Uterus (tissue), 4 donors: ENCODE measurements around the gene SCN8A. TPM values are rescaled to one million over a fixed set of nuclear protein-coding genes. Genes with fewer than 3 reads are reported as not detected.
"Not testable (repeated sequence)": the region's sequence is repeated elsewhere in the genome, so short reads cannot be mapped to it uniquely, and the experiment has no call there.

Source experiments
- DNase-seq, 2 donors: peaks; one replicate each; pipeline ENCODE4 v3.0.0-alpha.2; 2019 to 2020
- H3K27ac ChIP-seq, 2 donors: fragments of 200-600 bp; sonication (generic); 1 replicate in 1 of 2; 2 replicates in 1 of 2; pipeline ENCODE4 v1.5.1; 2016 to 2018
- H3K27me3 ChIP-seq, 2 donors: fragments of 200-600 bp; sonication (generic); one replicate each; pipeline ENCODE4 v1.5.1; 2018 to 2019; ENCODE audit warnings: control low read depth in 1 of 2
- H3K36me3 ChIP-seq, 2 donors: fragments of 200-600 bp; sonication (generic); one replicate each; pipeline ENCODE4 v1.5.1; 2019; ENCODE audit warnings: control low read depth in 1 of 2
- H3K4me1 ChIP-seq, 2 donors: fragments of 200-600 bp; sonication (generic); one replicate each; pipeline ENCODE4 v1.5.1; 2018 to 2019; ENCODE audit warnings: control low read depth in 1 of 2
- H3K4me3 ChIP-seq, 2 donors: fragments of 200-600 bp; sonication (generic); 1 replicate in 1 of 2; 2 replicates in 1 of 2; pipeline ENCODE4 v1.5.1; 2018 to 2019; ENCODE audit warnings: mild to moderate bottlenecking in 1 of 2
- H3K9me3 ChIP-seq, 2 donors: fragments of 200-600 bp; sonication (generic); one replicate each; pipeline ENCODE4 v1.5.1; 2019; ENCODE audit warnings: control low read depth in 1 of 2
- POLR2A ChIP-seq, 2 donors: fragments of 450-650 bp; IDR thresholded peaks; one replicate each; pipeline ENCODE4 v1.6.1; 2016; ENCODE audit warnings: antibody characterized with exemption in 2 of 2, mild to moderate bottlenecking in 1 of 2, moderate library complexity in 1 of 2
- intact Hi-C: fragments of 100-400 bp; cut with DNase I; formaldehyde crosslinking; loops from one replicate; pipeline ENCODE4 v1.15.1; 2023; ENCODE audit warnings: low total_unique reads
- total RNA-seq, 4 donors: library from RNA; depleted of rRNA in 3 of 4; stranded (reverse); fragments of >200 nt in 3 of 4; gene quantifications; one replicate each; pipeline versions ENCODE4 v1.1.0 to v1.2.4, GENCODE V29; 2014 to 2023
- TF ChIP-seq, protein P1 (sequence below), 4 experiments: fragments of 200-600 bp in 2 of 4; fragments of 450-650 bp in 2 of 4; sonication (generic) in 2 of 4; IDR thresholded peaks; one replicate each; pipeline ENCODE4 v1.5.1; 2016 to 2019; ENCODE audit warnings: antibody characterized with exemption in 4 of 4, mild to moderate bottlenecking in 2 of 4, moderate library complexity in 1 of 4
- donor health status: DM: yes; HTN: yes; CAD: no.

Gene SCN8A
- total RNA-seq, 4 donors from 2014 or later, result 1.3 to 6.7 (median 3.0) TPM; not detected in 1

DNA sequence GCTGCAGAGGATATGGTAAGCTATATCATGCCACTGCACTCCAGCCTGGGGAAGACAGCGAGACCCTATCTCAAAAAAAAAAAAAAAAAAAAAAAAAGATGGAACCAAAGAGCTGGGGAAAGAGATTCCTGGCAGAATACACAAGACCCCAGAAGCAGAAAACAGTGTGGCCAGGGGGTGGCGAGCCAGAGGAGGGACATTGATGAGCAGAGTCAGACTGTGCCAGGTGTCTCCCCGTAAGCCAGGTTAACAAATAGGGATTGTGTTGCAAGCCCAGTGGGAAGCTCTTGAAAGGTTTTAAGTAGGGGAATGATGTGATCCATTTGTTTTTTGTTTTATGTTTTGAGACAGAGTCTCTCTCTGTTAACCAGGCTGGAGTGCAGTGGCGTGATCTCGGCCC, 201.4 kb downstream of the SCN8A start:
- DNase-seq, result no peak
- TF ChIP-seq, protein P1, sequence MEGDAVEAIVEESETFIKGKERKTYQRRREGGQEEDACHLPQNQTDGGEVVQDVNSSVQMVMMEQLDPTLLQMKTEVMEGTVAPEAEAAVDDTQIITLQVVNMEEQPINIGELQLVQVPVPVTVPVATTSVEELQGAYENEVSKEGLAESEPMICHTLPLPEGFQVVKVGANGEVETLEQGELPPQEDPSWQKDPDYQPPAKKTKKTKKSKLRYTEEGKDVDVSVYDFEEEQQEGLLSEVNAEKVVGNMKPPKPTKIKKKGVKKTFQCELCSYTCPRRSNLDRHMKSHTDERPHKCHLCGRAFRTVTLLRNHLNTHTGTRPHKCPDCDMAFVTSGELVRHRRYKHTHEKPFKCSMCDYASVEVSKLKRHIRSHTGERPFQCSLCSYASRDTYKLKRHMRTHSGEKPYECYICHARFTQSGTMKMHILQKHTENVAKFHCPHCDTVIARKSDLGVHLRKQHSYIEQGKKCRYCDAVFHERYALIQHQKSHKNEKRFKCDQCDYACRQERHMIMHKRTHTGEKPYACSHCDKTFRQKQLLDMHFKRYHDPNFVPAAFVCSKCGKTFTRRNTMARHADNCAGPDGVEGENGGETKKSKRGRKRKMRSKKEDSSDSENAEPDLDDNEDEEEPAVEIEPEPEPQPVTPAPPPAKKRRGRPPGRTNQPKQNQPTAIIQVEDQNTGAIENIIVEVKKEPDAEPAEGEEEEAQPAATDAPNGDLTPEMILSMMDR (IDR thresholded peaks at IDR 0.05), result no peak
- no peak for TF ChIP-seq POLR2A (IDR thresholded peaks at IDR 0.05)
- H3K27ac ChIP-seq, result no peak overlapping the region
- H3K27me3 ChIP-seq, result no peaks in the 10 kb centered on the region
- intact Hi-C loops, result no loop called here
- no peak overlapping the region for H3K4me3 ChIP-seq
- no peaks in the 10 kb centered on the region for H3K36me3 ChIP-seq
- H3K4me1 ChIP-seq, result no peaks in the 10 kb centered on the region
- H3K9me3 ChIP-seq, result no peaks in the 10 kb centered on the region

DNA sequence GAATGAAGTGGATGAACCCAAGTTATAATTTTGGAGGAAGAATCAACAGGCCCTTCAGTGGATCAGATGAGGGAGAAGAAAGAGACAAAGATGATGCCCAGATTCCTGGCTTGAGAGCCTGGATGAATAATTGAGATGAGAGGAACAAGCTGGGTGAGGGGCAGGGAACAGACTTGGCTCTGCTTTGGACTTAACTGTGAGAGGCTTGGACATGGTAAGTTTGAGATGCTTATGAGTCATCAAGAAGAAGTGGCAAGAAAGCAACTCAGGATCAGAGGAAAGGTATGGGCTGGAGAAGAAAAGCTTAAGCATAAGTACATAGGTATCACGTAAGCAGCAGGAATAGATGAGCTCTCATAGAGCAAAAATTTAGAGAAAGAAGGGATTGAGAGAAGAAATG, 202.2 kb downstream of the SCN8A start:
- no peaks in the 10 kb centered on the region for H3K27me3 ChIP-seq
- no peaks in the 10 kb centered on the region for H3K9me3 ChIP-seq
- DNase-seq, result no peak
- no peaks in the 10 kb centered on the region for H3K36me3 ChIP-seq
- H3K4me1 ChIP-seq, result no peaks in the 10 kb centered on the region
- TF ChIP-seq, protein P1 (IDR thresholded peaks at IDR 0.05), result no peak
- no peak for TF ChIP-seq POLR2A (IDR thresholded peaks at IDR 0.05)
- H3K27ac ChIP-seq, result no peak overlapping the region
- no peak overlapping the region for H3K4me3 ChIP-seq
- intact Hi-C loops, result no loop called here

DNA sequence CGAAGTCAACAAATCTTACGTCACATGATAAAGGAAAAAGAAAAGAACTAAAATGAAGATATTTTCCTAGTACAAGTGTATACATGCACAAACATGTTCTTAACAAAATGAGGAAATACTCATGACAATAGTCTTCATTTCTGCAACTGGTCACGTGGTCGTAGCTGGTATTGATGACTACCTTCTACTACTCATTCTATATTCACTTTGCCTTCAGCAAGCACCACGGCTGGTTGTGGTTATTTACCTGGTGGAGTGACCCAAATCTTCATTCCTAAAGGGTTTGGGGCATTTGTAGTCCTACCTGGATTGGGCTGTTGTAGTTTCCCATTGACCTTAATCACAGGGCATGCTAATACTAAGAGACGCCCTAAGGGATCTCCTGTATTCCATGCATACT, 206.3 kb downstream of the SCN8A start:
- Histone ChIP-seq H3K27ac (no peak overlapping the region), H3K36me3 (no peaks in the 10 kb centered on the region), H3K9me3 (no peaks in the 10 kb centered on the region), H3K4me1 (no peaks in the 10 kb centered on the region), H3K27me3 (no peaks in the 10 kb centered on the region), H3K4me3 (no peak overlapping the region)
- DNase-seq, result no peak
- TF ChIP-seq, protein P1 (IDR thresholded peaks at IDR 0.05), result no peak
- no peak for TF ChIP-seq POLR2A (IDR thresholded peaks at IDR 0.05)
- intact Hi-C loops, result no loop called here

DNA sequence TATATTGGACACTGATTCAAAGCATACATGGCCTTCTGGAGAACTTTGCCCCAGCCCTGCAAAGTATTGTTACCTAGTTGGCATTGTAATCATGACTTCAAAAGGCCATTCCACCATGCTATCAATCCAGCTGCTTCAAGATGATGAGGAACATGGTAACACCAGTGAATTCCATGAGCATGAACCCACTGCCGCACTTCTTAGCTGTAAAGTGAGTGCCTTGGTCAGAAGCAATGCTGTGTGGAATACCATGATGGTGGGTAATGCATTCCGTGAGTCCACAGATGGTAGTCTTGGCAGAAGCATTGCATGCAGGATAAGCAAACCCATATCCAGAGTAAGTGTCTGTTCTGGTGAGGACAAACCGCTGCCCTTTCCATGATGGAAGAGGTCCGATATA, 207.0 kb downstream of the SCN8A start:
- intact Hi-C loops, H3K27me3 ChIP-seq, H3K4me1 ChIP-seq, DNase-seq, H3K9me3 ChIP-seq, H3K36me3 ChIP-seq, H3K27ac ChIP-seq, H3K4me3 ChIP-seq: not testable (repeated sequence)

DNA sequence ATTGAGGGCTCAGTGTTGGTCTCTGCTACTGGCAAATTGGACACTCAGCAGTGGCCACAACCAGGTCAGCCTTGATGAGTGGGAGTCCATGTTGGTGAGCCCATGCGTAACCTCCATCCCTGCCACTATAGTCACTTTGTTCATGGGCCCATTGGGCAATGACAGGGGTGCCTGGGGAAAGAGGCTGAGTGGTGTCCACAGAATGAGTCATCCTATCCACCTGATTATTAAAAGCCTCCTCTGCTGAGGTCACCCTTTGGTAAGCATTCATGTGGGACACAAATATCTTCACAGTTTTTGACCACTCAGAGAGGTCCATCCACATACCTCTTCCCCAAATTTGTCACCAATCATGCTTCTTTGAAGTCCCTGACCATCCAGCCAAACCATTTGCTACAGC, 207.5 kb downstream of the SCN8A start:
- H3K4me1 ChIP-seq, result no peaks in the 10 kb centered on the region
- H3K4me3 ChIP-seq, result no peak overlapping the region
- H3K9me3 ChIP-seq, result no peaks in the 10 kb centered on the region
- intact Hi-C loops, result no loop called here
- no peak overlapping the region for H3K27ac ChIP-seq
- no peak for DNase-seq
- no peaks in the 10 kb centered on the region for H3K27me3 ChIP-seq
- TF ChIP-seq POLR2A (IDR thresholded peaks at IDR 0.05), result no peak
- TF ChIP-seq, protein P1 (IDR thresholded peaks at IDR 0.05), result no peak
- H3K36me3 ChIP-seq, result no peaks in the 10 kb centered on the region

DNA sequence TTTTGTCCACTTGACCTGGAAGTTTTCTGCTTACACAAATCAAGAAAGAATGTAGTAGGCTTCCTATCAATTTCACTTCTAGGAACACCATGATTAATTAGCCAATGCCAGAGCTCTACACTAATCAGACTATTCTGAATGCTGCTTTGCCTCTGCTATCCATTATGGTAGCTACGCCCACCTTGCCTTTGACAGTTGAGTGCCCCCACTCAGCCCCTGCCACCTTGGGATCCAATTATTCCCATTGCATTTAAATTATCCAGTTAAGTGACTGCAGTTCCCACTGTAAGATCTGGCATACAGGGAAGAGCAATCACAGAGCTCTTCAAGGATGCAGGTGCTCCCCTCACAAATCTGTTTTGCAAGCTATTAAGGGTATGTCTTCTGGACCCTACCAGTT, 210.0 kb downstream of the SCN8A start:
- no peaks in the 10 kb centered on the region for H3K9me3 ChIP-seq
- TF ChIP-seq, protein P1 (IDR thresholded peaks at IDR 0.05), result no peak
- DNase-seq, result no peak

More for the DNA sequence above, 210.0 kb downstream of the SCN8A start:
- intact Hi-C loops, result no loop called here
- H3K27ac ChIP-seq, result no peak overlapping the region
- H3K27me3 ChIP-seq, result no peaks in the 10 kb centered on the region
- no peaks in the 10 kb centered on the region for H3K36me3 ChIP-seq
- no peak overlapping the region for H3K4me3 ChIP-seq
- H3K4me1 ChIP-seq, result no peaks in the 10 kb centered on the region
